ENCODE data around the gene EXT2.

EXT2 gene

GRCh38 chr11:44252999-44253602, 157.6 kb downstream of the EXT2 start:
- Histone ChIP-seq H3K27me3 (ENCODE audit: insufficient read depth, low read length) (no peaks in the 10 kb centered on the region), H2AFZ (ENCODE audit: low read depth, low read length) (no peak overlapping the region), H3K36me3 (ENCODE audit: insufficient read depth, low read length) (no peaks in the 10 kb centered on the region), H3K4me3 (ENCODE audit: low read length) (no peak overlapping the region), H3K9me3 (ENCODE audit: low read length) (peaks cover 2% of the 10 kb centered on the region), H3K4me1 (ENCODE audit: insufficient read depth, low read length) (no peaks in the 10 kb centered on the region)

GRCh38 chr11:44255406-44256071, 160.1 kb downstream of the EXT2 start:
- Histone ChIP-seq H2AFZ (ENCODE audit: low read depth, low read length) (no peak overlapping the region), H3K27me3 (ENCODE audit: insufficient read depth, low read length) (no peaks in the 10 kb centered on the region), H3K9me3 (ENCODE audit: low read length) (peaks cover 2% of the 10 kb centered on the region), H3K4me1 (ENCODE audit: insufficient read depth, low read length) (no peaks in the 10 kb centered on the region), H3K36me3 (ENCODE audit: insufficient read depth, low read length) (no peaks in the 10 kb centered on the region), H3K4me3 (ENCODE audit: low read length) (no peak overlapping the region)

- Histone ChIP-seq H3K9me3 (ENCODE audit: low read length) (peaks cover 2% of the 10 kb centered on the region), H2AFZ (ENCODE audit: low read depth, low read length) (no peak overlapping the region), H3K4me3 (ENCODE audit: low read length) (no peak overlapping the region), H3K4me1 (ENCODE audit: insufficient read depth, low read length) (no peaks in the 10 kb centered on the region), H3K36me3 (ENCODE audit: insufficient read depth, low read length) (no peaks in the 10 kb centered on the region), H3K27me3 (ENCODE audit: insufficient read depth, low read length) (no peaks in the 10 kb centered on the region)
Observed at GRCh38 chr11:44256673-44257291, 161.3 kb downstream of the EXT2 start.

- no peak overlapping the region for H2AFZ ChIP-seq (ENCODE audit: low read depth, low read length)
- no peaks in the 10 kb centered on the region for H3K27me3 ChIP-seq (ENCODE audit: insufficient read depth, low read length)
- peaks cover 2% of the 10 kb centered on the region for H3K9me3 ChIP-seq (ENCODE audit: low read length)
- H3K4me1 ChIP-seq (ENCODE audit: insufficient read depth, low read length) = no peaks in the 10 kb centered on the region
- H3K4me3 ChIP-seq (ENCODE audit: low read length) = no peak overlapping the region
- H3K36me3 ChIP-seq (ENCODE audit: insufficient read depth, low read length) = no peaks in the 10 kb centered on the region
Observed at GRCh38 chr11:44257338-44258189, 162.1 kb downstream of the EXT2 start.

- Histone ChIP-seq H2AFZ (ENCODE audit: low read depth, low read length) (no peak overlapping the region), H3K9me3 (ENCODE audit: low read length) (no peaks in the 10 kb centered on the region), H3K36me3 (ENCODE audit: insufficient read depth, low read length) (no peaks in the 10 kb centered on the region), H3K27me3 (ENCODE audit: insufficient read depth, low read length) (no peaks in the 10 kb centered on the region), H3K4me1 (ENCODE audit: insufficient read depth, low read length) (no peaks in the 10 kb centered on the region), H3K4me3 (ENCODE audit: low read length) (no peak overlapping the region)
Observed at GRCh38 chr11:44258190-44258489, 162.7 kb downstream of the EXT2 start.

- Histone ChIP-seq H3K9me3 (ENCODE audit: low read length) (no peaks in the 10 kb centered on the region), H2AFZ (ENCODE audit: low read depth, low read length) (no peak overlapping the region), H3K27me3 (ENCODE audit: insufficient read depth, low read length) (no peaks in the 10 kb centered on the region), H3K4me1 (ENCODE audit: insufficient read depth, low read length) (no peaks in the 10 kb centered on the region), H3K36me3 (ENCODE audit: insufficient read depth, low read length) (no peaks in the 10 kb centered on the region), H3K4me3 (ENCODE audit: low read length) (no peak overlapping the region)
Observed at GRCh38 chr11:44258839-44259420, 163.5 kb downstream of the EXT2 start.

- Histone ChIP-seq H3K27me3 (ENCODE audit: insufficient read depth, low read length) (no peaks in the 10 kb centered on the region), H3K4me3 (ENCODE audit: low read length) (no peak overlapping the region), H3K9me3 (ENCODE audit: low read length) (no peaks in the 10 kb centered on the region), H3K36me3 (ENCODE audit: insufficient read depth, low read length) (no peaks in the 10 kb centered on the region), H3K4me1 (ENCODE audit: insufficient read depth, low read length) (no peaks in the 10 kb centered on the region), H2AFZ (ENCODE audit: low read depth, low read length) (no peak overlapping the region)
Observed at GRCh38 chr11:44260081-44260480, 164.6 kb downstream of the EXT2 start.

- Histone ChIP-seq H3K4me1 (ENCODE audit: insufficient read depth, low read length) (no peaks in the 10 kb centered on the region), H3K27me3 (ENCODE audit: insufficient read depth, low read length) (peaks cover 2% of the 10 kb centered on the region), H3K36me3 (ENCODE audit: insufficient read depth, low read length) (no peaks in the 10 kb centered on the region), H3K9me3 (ENCODE audit: low read length) (no peaks in the 10 kb centered on the region), H3K4me3 (ENCODE audit: low read length) (no peak overlapping the region), H2AFZ (ENCODE audit: low read depth, low read length) (no peak overlapping the region)
Observed at GRCh38 chr11:44261800-44262591, 166.5 kb downstream of the EXT2 start.

- Histone ChIP-seq H3K9me3 (ENCODE audit: low read length) (no peaks in the 10 kb centered on the region), H3K27me3 (ENCODE audit: insufficient read depth, low read length) (peaks cover 2% of the 10 kb centered on the region), H3K36me3 (ENCODE audit: insufficient read depth, low read length) (no peaks in the 10 kb centered on the region), H3K4me1 (ENCODE audit: insufficient read depth, low read length) (no peaks in the 10 kb centered on the region), H3K4me3 (ENCODE audit: low read length) (no peak overlapping the region), H2AFZ (ENCODE audit: low read depth, low read length) (no peak overlapping the region)
Observed at GRCh38 chr11:44263738-44264437, 168.4 kb downstream of the EXT2 start.

- Histone ChIP-seq H2AFZ (ENCODE audit: low read depth, low read length) (no peak overlapping the region), H3K27me3 (ENCODE audit: insufficient read depth, low read length) (peaks cover 2% of the 10 kb centered on the region)
Observed at GRCh38 chr11:44264438-44264749, 168.9 kb downstream of the EXT2 start.

GRCh38 chr11:44264761-44265160, 169.3 kb downstream of the EXT2 start:
- H3K9me3 ChIP-seq (ENCODE audit: low read length) = no peaks in the 10 kb centered on the region
- no peaks in the 10 kb centered on the region for H3K36me3 ChIP-seq (ENCODE audit: insufficient read depth, low read length)
- H3K27me3 ChIP-seq (ENCODE audit: insufficient read depth, low read length) = peaks cover 2% of the 10 kb centered on the region
- H3K4me3 ChIP-seq (ENCODE audit: low read length) = no peak overlapping the region
- H2AFZ ChIP-seq (ENCODE audit: low read depth, low read length) = no peak overlapping the region
- no peaks in the 10 kb centered on the region for H3K4me1 ChIP-seq (ENCODE audit: insufficient read depth, low read length)

More at GRCh38 chr11:44264438-44264749, 168.9 kb downstream of the EXT2 start:
- H3K36me3 ChIP-seq (ENCODE audit: insufficient read depth, low read length) = no peaks in the 10 kb centered on the region
- H3K9me3 ChIP-seq (ENCODE audit: low read length) = no peaks in the 10 kb centered on the region
- no peaks in the 10 kb centered on the region for H3K4me1 ChIP-seq (ENCODE audit: insufficient read depth, low read length)
- H3K4me3 ChIP-seq (ENCODE audit: low read length) = no peak overlapping the region

Measured in neuron (in vitro differentiated cells).